GM18907 (cell line): Measurements from ENCODE around the gene SIL1.
"Not testable (repeated sequence)": the region's sequence is repeated elsewhere in the genome, so short reads cannot be mapped to it uniquely, and the experiment has no call there.

Experiments
- ATAC-seq: cut with Tn5 transposase; IDR thresholded peaks from one replicate; pipeline ENCODE4 v1.9.1; 2021; ENCODE audit warnings: mild to moderate bottlenecking, moderate library complexity; ENCODE audit not compliant: unreplicated experiment

Gene SIL1

DNA sequence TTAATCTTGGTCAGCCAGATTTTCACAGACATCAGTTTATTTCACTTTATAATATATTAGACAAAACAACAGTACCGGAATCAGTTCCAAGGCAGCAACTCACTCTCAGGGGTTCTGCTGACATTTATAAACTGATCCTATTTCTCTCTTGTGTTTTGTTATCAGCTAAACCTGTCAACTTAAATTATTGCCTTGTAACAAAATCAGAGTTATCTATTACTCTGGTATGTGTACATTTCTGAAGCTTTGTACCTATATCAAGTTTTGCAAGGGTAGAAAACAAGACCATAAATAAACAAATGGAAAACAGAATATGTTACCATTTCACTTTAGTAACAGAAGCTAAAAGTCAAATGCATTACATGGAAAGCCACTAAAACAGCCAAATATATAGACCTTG lies 122.1 kb downstream of the SIL1 start:
- ATAC-seq, result no peak

DNA sequence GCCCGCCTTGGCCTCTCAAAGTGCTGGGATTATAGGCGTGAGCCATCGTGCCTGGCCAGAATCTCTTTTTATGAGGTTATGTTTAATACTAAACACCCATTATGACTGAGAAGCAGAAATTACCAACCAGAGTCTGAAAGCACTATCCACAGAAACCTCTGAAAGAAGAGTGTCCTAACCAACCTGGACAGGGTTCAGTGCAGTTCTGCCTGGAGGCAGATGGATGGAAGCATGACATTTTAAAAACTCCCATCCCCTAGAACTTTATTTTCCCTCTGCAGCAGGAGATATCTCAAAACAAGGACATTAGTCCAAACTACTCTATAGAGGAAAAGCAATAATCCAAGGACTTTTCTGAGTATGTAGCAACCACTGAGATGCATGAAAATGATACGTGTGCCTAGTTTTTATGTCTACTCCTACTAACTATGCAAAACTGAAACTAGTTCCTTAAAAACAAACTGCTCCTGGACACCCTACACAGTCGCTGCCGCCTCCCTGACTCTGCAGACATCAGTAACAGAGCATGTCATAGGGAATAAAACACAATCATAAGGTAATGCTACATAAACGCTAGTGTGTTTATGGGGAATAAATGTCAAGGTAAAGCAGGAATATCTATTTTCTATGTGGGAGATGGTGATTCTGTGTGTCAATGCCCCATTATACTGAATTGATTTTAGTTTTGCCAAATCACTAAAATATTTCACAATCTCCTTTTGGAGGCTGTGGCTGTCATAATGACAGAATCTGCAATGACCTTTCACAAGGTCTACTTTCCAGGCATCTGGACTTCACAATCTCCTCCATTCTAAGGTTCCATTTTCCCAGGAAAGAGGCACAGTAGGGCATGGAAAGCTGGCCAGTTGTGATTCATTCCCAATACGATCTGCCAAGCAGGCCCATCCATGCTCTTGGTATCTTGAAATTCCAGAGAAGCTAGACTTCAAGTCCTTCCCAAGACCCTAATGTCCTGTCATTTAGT lies 122.8 kb downstream of the SIL1 start:
- ATAC-seq, result no peak

DNA sequence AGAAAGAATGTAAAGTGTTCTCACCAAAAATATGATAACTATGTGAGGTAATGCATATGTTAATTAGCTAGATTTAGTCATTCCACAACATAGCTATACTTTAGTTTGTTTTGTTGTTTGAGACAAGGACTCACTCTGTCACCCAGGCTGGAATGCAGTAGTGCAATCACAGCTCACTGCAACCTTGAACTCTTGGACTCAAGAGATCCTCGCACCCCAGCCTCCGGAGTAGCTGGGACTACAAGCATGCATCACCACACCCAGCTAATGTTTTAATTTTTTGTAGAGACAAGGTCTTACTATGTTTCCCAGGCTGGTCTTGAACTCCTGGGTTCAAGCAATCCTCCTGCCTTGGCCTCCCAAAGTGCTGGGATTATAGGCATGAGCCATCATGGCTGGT lies 124.2 kb downstream of the SIL1 start:
- ATAC-seq, result not testable (repeated sequence)

DNA sequence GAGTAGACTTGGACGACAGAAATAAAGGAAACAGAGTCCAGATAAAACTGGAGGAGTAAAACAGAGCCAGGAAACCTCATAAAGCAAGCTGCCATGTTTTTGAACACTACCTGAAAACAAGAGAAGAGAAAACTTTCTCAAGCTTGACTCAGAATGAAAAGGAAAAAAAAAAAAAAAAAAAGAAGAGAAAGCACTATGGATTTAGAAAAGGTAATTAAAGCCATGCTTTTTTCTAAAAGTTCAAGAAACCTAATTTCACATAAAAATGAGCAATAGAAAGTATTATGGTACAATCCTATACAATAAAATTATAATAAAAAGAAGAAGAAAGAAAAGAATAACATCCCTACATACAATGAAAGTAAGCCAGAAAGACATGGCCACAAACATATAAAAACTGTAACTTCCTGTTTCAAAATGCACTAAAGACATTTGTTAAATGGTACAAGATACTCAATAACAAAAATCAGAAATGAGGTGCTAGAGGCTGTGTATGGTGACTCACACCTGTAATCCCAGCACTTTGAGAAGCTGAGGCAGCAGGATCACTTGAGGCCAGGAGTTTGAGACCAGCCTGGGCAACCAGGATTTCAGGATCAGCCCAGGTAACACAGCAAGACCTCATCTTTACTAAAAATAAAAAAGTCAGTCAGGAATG lies 129.5 kb downstream of the SIL1 start:
- no peak for ATAC-seq

DNA sequence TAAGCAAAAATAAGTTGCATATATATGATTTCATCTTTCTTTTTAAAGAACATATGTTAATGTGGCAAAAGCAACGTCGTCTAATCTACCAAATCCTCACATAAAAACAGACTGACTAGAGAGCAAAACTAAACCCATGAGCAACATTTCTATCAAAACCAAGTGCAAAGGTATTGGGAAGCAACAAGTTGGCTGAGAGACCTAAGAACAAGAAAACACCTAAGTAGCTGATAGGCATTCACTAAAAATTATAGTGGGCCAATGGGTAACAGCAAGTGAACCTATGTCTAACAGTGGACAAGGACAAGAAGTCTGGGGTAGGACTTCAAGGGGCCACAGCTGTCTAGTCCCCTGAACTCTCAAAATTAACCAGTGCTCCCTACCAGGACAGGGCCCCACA lies 130.1 kb downstream of the SIL1 start:
- ATAC-seq, result no peak

DNA sequence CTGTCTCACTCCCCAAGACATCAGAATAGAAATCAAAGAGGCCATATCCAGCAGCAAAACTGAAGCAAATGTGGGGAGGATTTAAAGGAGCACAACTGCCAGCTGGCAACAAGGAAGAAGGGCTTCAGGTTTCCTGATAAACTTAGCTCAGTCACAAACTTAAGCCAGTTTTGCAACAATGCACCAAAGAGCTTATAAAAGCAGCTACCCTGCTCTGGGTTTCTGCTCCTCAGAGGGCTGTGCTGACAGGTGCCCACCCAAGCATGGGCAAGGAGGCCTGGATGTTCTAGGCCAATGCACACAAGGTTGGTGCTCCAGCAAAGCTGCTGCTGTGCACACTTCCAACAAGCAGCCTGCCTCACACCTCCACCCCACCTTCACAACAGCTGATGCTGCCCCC lies 132.9 kb downstream of the SIL1 start:
- no peak for ATAC-seq

DNA sequence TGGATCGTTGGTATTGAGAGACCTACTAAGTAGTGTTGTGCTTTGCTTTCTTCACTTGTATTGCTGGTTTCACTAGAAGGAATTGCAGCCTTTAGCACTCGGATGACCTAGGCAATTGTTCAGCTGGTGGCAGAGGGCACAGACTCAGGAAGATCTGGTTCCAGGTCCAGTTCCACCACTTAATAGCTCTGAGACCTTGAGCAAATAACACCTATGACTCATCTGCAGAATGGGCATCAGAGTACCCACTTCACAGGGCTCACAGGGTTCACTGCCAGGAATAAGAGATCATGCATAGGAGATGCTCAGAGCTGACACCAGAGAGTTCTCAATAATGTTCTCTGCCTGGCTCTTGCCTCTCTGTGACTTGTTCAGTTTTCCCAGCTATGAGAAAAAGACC lies 133.6 kb downstream of the SIL1 start:
- ATAC-seq, result no peak

DNA sequence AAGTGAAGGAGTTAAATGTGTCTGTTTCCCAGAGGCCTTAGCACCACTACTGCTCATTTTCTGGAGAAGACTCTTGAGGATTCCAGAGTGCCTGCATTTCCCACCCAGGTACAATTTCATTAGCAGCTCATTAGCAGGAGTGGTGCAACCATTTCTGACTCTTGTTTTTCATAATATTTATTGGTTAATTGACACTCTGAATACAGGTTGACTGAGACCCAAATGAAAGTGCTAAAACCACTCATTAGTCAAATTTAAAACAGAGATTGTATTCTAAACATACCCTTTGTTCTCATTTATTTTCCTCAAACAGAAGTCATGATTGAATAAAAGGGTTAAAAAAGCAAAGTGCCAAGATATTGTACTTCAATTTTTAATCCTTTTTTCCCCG lies 134.5 kb downstream of the SIL1 start:
- ATAC-seq, result no peak

DNA sequence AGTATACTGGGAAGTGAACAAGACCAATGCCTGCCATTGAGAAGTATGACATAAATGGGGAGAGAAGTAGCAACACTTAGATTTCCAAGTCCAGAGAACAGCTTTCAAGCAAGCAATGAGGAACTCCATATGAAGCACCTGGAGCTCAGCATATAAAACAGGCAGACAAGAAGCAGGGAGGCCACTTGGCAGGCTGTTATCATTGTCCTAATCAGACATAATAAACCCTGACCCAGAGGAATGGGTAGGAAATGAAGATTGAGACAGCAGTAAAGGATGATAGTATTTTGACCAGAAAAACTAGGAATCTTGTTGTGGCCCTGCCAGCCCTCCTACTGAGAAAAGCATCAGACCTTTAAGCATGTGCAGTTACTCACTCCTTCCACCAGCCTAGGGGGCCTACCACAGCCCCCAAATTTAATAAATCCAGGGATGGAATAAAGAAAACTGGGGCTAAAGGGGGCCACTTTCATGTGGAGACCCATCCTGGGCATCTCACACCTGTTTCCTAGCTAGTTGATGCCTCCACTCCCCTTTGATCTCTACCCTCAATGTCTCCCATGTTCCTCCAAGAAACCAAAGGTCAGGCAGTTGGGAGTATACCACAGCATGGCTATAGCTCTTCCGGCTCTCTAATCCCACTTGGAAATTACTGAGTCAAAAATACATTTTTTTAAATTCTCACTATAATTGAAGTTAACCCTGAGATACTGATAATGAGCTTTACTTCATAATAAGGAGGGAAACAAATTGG lies 135.1 kb downstream of the SIL1 start:
- ATAC-seq, result no peak

DNA sequence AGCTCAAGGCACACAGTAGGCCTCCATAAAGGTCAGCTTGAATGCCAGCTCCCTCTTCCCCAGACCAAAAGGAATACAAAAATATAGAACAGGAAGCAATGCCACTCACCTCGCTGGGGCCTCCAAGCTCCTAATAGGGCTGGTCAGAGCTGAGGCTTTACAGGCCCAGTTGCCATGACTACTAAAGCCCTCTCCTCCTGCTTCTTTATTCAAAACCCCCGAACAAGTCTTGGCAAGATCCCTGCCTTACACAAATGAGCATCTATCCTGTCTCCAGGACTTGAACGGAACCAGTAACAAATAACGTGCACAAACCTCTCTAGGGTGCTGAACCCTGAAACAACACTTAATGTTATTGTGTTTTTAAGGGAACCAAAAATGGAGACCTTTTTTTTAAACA lies 136.3 kb downstream of the SIL1 start:
- no peak for ATAC-seq

DNA sequence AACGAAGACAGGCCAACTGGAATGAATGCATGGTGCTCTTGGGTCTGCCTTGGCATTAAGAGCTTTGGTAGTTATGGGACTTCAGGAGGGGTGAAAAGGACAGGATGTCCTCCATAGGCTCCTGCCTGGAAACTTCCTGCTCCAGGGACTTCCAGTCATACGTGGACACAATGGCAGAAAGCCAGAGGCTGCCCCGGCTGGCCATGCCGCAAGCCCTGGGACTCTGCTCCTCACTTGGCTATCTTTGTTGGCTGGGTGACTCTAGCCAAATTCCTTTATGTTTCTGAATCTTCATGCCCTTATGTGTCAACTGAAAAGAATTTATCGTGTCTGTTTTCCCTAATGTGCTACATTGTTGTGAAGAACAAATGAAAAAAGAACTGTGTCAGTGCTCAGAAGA lies 136.9 kb downstream of the SIL1 start:
- no peak for ATAC-seq

DNA sequence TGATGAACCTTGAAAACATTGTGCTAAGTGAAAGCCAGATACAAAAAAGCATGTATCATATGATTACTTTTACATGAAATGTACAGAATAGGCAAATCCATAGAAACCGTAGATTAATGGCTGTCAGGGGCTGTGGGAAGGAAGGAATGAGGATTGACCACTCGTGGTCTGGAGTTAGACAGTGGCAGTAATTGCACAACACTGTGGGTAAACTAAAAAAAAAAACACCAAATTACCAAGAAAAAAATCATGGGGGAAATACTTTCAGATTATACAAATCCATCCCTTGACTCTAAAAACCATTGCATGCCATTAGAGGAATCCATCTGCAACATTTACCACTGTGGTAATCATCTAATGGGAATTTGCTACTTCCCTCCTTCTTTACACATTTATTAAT lies 140.0 kb downstream of the SIL1 start:
- no peak for ATAC-seq

DNA sequence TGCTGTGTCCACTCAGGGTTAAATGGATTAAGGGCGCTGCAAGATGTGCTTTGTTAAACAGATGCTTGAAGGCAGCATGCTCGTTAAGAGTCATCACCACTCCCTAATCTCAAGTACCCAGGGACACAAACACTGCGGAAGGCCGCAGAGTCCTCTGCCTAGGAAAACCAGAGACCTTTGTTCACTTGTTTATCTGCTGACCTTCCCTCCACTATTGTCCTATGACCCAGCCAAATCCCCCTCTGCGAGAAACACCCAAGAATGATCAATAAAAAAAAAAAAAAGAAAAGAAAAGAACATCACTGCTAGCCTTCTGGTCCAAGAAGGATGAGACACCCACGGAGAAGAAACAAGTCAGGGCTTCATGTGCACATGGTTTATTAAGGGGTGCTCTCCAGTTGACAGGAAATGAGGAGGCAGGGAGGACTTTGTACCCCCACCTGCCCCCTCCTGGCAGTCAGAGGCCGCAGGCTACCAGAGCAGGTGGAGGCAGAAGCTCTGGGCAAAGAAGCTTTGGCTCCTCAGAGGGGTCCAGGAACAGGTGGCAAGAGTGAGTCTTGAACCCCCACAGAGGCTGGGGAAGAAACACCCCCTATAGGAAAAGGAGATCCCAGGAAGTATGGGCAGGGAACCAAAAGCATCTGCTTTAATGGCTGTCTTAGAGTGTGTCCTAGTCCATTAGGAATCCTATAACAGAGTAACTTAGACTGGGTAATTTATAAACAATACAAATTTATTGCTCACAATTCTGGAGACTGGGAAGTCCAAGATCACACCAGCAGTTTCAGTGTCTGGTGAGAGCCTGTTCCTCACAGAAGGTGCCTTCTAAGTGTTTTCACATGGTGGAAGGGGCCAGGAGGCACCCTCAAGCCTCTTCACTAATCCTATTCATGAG lies 140.9 kb downstream of the SIL1 start:
- not testable (repeated sequence) for ATAC-seq

DNA sequence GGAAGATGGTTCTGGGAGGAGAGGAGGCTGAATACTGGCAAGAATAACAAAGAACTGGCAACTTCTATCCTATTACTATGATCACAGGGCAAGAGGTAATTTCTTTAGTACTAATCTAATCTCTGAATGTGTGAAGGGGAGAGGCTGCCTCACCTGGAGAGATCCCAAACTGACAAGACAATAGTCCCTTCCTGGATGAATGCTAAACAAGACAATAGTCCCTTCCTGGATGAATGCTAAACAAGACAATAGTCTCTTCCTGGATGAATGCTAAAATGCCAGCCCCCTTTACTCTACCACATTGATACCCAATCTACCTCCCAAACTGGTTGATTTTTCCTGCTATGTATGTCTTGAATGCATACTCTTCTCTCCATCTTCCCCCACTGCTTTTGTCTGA lies 145.2 kb downstream of the SIL1 start:
- ATAC-seq, result no peak

DNA sequence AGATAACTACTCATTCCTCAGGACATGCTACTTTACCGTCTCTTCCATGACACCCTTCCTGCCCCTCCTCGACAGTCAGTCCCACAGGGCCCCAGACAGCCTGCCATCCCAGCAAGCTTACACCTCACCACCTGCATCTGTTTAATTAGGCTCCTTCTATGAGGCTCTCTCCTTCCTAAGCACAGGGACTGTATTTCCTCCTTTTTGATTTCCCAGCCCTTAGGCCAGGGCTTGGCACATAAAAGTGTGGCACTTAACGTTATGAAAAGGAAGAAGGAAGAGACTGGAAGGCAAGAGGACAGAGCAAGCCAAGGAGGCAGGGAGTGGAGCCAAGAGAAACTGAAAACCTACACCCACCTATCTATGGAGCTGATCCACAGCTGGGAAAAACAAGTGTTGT lies 146.8 kb downstream of the SIL1 start:
- no peak for ATAC-seq

DNA sequence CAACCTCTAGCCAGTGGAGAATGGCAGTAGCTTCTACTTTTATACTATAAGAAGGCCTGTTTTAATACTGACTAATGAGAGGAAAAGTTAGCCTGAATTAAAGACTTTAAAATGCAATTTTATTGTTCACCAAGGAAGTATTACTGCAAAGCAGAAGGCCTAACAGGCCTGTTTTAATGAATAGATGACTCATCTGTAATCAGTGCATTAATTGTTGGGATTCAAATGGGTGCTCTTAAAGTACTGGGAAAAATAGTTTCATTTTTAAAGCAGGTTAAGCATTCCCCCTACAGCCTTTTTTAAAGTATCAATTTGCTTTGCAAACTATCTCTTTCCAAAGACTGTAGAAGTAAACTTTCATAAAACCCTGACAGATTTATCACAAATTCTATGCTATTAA lies 147.7 kb downstream of the SIL1 start:
- ATAC-seq, result no peak

DNA sequence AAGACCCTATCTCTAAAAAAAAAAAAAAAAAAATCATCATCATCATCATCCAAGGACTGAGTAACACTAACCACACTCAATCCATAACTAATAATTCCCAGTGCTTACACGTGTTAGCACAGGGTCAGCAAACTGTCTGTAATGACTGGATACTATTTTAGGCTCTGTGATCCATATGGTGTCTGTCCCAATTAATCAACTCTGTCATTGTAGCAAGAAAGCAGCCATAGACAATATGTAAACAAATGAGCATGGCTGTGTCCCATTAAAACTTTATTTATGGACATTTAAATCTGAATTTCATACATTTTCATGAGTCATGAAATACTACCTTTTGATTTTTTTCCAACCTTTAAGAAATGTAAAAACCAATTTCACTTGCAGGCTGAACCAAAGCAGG lies 148.4 kb downstream of the SIL1 start:
- ATAC-seq, result no peak

DNA sequence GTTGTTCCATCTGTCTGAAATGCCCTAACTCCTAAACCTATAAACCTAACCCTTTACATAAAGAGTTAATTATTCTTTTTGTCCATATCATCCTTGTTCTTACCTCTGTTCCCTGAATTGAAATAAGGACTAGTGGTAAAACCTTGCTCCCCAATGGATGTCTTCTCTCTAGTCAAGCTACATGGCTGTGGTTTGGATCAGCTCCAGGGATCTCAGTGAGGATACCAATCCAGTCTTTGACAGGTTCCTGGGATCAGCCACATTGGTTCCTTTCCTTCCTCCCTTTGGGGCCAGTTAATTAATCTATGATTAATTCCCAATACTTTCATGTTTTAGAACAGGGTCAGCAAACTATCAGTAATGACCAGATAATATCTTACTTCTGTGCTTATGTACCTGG lies 151.6 kb downstream of the SIL1 start:
- no peak for ATAC-seq

DNA sequence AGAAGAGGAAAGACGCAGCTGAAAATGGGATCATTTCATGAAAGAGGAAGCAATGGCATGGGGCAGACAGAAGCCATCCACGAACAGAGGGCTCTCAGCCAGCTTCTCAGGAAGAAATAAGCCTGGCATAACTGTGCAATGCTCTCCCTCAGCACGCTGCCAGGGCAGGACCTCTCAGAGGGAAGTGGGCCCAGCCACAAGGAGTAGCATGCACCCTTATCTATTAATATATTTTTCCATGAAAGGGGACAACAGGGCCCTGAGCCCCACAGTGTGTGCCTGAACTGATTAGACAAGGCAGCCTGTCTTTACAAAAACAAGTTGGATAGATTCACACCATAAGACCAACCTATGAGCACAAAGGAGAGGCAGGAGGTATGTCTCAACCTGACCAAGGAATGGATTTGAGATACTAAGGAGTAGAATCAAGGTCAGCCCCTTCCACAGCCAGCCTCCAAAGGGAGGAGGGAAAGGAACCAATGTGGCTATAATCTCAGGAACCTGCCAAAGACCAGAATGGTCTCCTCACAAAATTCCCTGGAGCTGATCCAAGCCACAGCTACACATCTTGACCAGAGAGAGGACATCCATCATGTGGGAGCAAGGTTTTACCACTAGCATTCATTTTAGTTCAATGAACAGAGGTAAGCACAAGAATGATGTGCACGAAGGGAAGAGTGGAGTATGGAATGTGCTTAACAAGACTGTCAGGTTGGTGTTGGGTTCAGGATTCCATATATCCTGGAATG lies 154.8 kb downstream of the SIL1 start:
- ATAC-seq, result no peak

DNA sequence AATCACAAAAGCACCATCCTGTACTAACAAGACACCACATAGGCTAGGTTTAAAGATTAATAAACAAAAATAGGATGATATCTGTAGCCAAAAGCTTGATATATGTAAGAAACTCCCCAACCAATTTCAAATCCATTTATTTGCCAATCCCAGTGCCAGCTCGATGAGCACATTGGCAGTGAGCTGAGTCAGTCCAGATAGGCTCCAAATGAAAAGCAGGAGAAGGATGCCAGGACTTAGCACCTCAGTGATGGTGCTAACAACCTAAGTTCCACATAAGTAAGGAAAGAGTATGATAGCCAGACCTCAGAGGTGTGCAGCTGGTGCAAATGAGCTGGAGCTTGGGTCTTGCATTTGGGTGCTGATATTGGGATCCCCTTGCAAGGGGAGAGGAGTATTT lies 158.1 kb downstream of the SIL1 start:
- ATAC-seq, result no peak
